ENCODE results near the gene UGT1A1.

Gene UGT1A1

GRCh38 chr2:233818639-233819621 is 58.9 kb downstream of the UGT1A1 start:
- no peak for DNase-seq

GRCh38 chr2:233819884-233820773 is 60.1 kb downstream of the UGT1A1 start:
- DNase-seq = no peak

DNA sequence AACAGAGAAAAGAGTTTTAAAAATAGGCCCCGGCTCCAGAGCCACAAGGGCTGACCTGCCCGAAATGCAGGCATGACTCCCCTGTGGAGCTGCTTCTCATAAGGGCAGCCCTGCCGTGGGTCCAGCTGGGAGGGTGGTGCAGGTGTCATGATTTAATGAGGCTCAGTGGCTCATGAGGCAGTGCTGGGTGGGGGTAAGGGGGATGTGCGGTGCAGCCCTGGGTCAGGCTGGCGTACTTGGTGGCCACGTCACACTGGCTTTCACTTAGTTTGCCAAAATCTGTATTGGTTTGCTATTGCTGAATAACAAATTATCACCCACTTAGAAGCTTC is 60.7 kb downstream of the UGT1A1 start:
- DNase-seq = no peak

DNA sequence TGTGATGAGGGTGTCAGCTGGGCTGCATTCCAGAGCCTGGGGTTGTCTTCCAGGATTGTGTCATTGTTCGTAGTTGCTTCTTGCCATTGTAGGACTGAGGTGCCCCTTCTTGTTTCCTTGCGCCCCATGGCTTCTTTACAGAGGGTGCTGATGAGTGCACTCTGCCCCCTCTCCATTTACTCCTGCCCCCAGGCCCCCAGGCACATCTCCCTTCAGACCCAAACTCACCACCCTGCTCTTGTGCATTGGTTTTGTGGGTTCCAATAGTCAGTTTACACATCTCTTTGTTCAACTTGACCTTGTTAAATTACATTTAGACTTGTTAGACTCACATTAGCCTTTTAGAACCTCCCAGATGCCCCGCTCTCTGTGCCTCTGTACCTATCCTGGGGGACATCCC is 61.1 kb downstream of the UGT1A1 start:
- DNase-seq = no peak

- DNase-seq = no peak
Observed at GRCh38 chr2:233821709-233822100, 61.6 kb downstream of the UGT1A1 start.

DNA sequence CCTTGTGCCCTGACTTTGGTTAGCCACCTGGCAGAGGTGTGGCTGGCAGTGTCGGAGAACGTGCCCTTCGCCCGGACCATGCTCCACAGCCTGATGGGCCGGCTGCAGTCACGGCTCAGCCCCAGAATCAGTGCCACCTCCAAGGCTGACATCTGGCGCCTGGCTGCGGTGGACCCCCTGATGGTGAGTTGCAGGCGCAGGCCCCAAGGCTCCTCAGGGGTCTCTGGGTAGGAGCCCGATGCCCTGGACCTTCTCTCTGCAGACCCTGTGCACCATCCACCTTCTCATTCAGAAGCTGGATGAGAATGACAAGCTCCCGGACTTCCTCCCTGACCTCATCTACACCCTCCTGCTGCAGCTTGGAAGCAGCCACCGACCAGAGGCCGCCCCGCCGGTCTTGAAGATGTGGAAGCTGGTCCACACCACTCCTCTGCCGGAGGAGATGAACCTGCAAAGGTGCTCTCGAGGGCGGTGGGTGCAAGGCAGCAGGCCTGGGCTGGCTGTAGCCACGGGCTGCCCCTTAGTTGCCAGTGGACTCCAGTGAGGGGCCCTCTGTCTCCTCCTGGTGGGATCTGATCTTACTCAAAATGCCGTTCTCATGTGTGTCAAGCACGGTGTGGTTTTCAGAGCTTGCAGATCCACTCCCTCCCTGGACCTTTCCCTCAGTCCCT is 62.2 kb downstream of the UGT1A1 start:
- DNase-seq = no peak
